ENCODE measurements around the gene EPHA3. TPM values are rescaled to one million over a fixed set of nuclear protein-coding genes. Genes with fewer than 3 reads are reported as not detected.

Gene EPHA3
- total and polyA plus RNA-seq, 7 donors = under 0.01 to 23.5 (median 13.3) TPM; not detected in 1

- H3K27ac ChIP-seq = no peak overlapping the region
- no peak for DNase-seq
- no peaks in the 10 kb centered on the region for H3K36me3 ChIP-seq
- no peaks in the 10 kb centered on the region for H3K27me3 ChIP-seq
- no peak overlapping the region for H3K4me3 ChIP-seq
- WGBS, 2 donors = 85 to 91% methylated on average over 5 of the region's 5 CpGs
- no peaks in the 10 kb centered on the region for H3K9me3 ChIP-seq
- intact Hi-C loops (cut with DNase I) = no loop called here
- H3K4me1 ChIP-seq = peaks cover 0 to 11% (median 4%) of the 10 kb centered on the region in 4 donors
- TF ChIP-seq POLR2AphosphoS5 (IDR thresholded peaks at IDR 0.05) (no peak), EP300 (IDR thresholded peaks at IDR 0.05) (no peak), CTCF (IDR thresholded peaks at IDR 0.05) (no peak), POLR2A (IDR thresholded peaks at IDR 0.05) (no peak)
These were observed 167.6 kb downstream of the EPHA3 start for GRCh38 chr3:89275001-89275400.

- intact Hi-C loops (cut with DNase I) = no loop called here
- Histone ChIP-seq H3K9me3 (no peaks in the 10 kb centered on the region), H3K27ac (no peak overlapping the region), H3K36me3 (no peaks in the 10 kb centered on the region), H3K4me3 (no peak overlapping the region), H3K4me1 (peaks cover 0 to 11% (median 4%) of the 10 kb centered on the region in 4 donors), H3K27me3 (no peaks in the 10 kb centered on the region)
- TF ChIP-seq POLR2AphosphoS5 (IDR thresholded peaks at IDR 0.05) = no peak
- TF ChIP-seq EP300 (IDR thresholded peaks at IDR 0.05) = no peak
- no peak for TF ChIP-seq POLR2A (IDR thresholded peaks at IDR 0.05)
- no peak for TF ChIP-seq CTCF (IDR thresholded peaks at IDR 0.05)
- DNase-seq = no peak
These were observed 168.7 kb downstream of the EPHA3 start for GRCh38 chr3:89276116-89276515.

- H3K27ac ChIP-seq = no peak overlapping the region
- no peak for TF ChIP-seq POLR2A (IDR thresholded peaks at IDR 0.05)
- no peak for TF ChIP-seq EP300 (IDR thresholded peaks at IDR 0.05)
- TF ChIP-seq POLR2AphosphoS5 (IDR thresholded peaks at IDR 0.05) = no peak
- no peak for TF ChIP-seq CTCF (IDR thresholded peaks at IDR 0.05)
- H3K9me3 ChIP-seq = no peaks in the 10 kb centered on the region
- H3K27me3 ChIP-seq = no peaks in the 10 kb centered on the region
- H3K4me1 ChIP-seq = peaks cover 0 to 5% (median 0%) of the 10 kb centered on the region in 4 donors
- intact Hi-C loops (cut with DNase I) = no loop called here
- 57 to 75% methylated on average over 9 of the region's 9 CpGs for WGBS, 2 donors
- no peak for DNase-seq
- H3K4me3 ChIP-seq = no peak overlapping the region
- no peaks in the 10 kb centered on the region for H3K36me3 ChIP-seq
These were observed 171.0 kb downstream of the EPHA3 start for GRCh38 chr3:89278302-89279025.

GRCh38 chr3:89280301-89280700, 172.9 kb downstream of the EPHA3 start:
- Histone ChIP-seq H3K36me3 (no peaks in the 10 kb centered on the region), H3K27me3 (no peaks in the 10 kb centered on the region), H3K27ac (no peak overlapping the region), H3K9me3 (no peaks in the 10 kb centered on the region), H3K4me1 (no peaks in the 10 kb centered on the region), H3K4me3 (no peak overlapping the region)
- TF ChIP-seq POLR2AphosphoS5 (IDR thresholded peaks at IDR 0.05) (no peak), EP300 (IDR thresholded peaks at IDR 0.05) (no peak), POLR2A (IDR thresholded peaks at IDR 0.05) (no peak), CTCF (IDR thresholded peaks at IDR 0.05) (no peak)
- no peak for DNase-seq
- intact Hi-C loops (cut with DNase I) = no loop called here
- 62 to 89% methylated on average over 2 of the region's 2 CpGs for WGBS, 2 donors
